Gastrocnemius medialis (tissue), 4 donors: ENCODE results near the gene SKIC8.

Experiments
- CTCF ChIP-seq, 5 experiments: fragments of 450-650 bp in 3 of 5; fragments of 200-600 bp in 2 of 5; sonication (generic) in 2 of 5; IDR thresholded peaks in 4 of 5; conservative IDR thresholded peaks in 1 of 5; 1 replicate in 4 of 5; 2 replicates in 1 of 5; pipeline ENCODE4 v1.5.1; 2016 to 2019; ENCODE audit warnings: antibody characterized with exemption in 5 of 5, mild to moderate bottlenecking in 3 of 5, moderate library complexity in 3 of 5
- POLR2A ChIP-seq, 2 donors: fragments of 450-650 bp; IDR thresholded peaks; one replicate each; pipeline ENCODE4 v1.6.1; 2017; ENCODE audit warnings: antibody characterized with exemption in 2 of 2, mild to moderate bottlenecking in 2 of 2, moderate library complexity in 2 of 2

DNA sequence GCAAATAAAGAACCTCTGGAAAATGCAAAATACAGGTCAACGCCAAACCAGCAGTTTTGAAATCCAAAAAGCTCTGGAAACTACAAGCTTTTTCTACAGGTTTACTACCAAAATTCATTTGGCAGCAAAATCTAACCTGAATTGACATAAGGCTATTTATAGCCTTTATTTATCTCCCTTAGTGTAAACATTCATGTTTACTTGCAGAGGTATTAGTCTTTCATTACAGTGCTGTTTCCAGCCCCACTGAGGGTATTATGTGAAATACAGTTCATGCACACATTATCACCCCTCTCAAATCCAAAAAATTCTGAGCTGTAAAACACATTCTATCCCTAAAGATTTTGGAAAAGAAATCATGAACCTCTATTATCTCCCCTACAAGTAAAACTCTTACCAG is 7.2 kb downstream of the SKIC8 start:
- no peak for TF ChIP-seq CTCF (IDR thresholded peaks at IDR 0.05 in 4 of 5, conservative IDR thresholded peaks at IDR 0.05 in 1 of 5)
- no peak for TF ChIP-seq POLR2A (IDR thresholded peaks at IDR 0.05)
